Bronchial epithelial cell (primary cell): ENCODE results near the gene SKAP2. TPM values are rescaled to one million over a fixed set of nuclear protein-coding genes. Genes with fewer than 3 reads are reported as not detected.

ENCODE experiments used
- DNase-seq: peaks from one replicate; pipeline ENCODE4 v3.0.0-alpha.2; 2010; ENCODE audit warnings: low read depth
- FAIRE-seq: peaks from 2 replicates; lab custom pipeline; 2011; peaks lifted over from hg19 to GRCh38; lab: Jason Lieb, UNC
- H3K27me3 ChIP-seq: 2 replicates; pipeline ENCODE4 v1.5.1; 2011; ENCODE audit warnings: low read length; ENCODE audit not compliant: control insufficient read depth, insufficient read depth
- H3K36me3 ChIP-seq: 2 replicates; pipeline ENCODE4 v1.5.1; 2011; ENCODE audit warnings: low read length; ENCODE audit not compliant: control insufficient read depth, insufficient read depth
- H3K4me3 ChIP-seq: 2 replicates; pipeline ENCODE4 v1.5.1; 2011; ENCODE audit warnings: mild to moderate bottlenecking, low read depth, low read length, control low read depth
- CTCF ChIP-seq: IDR thresholded peaks from 2 replicates; pipeline ENCODE4 v1.5.1; 2011; ENCODE audit warnings: mild to moderate bottlenecking, moderate library complexity, low read length, control low read depth, inconsistent platforms; ENCODE audit not compliant: insufficient read depth, severe bottlenecking
- total RNA-seq: library from RNA; depleted of rRNA; stranded (reverse); fragments of >200 nt; gene quantifications from 2 replicates; pipeline ENCODE4 v1.2.1, GENCODE V29; 2014

SKAP2 gene
- total RNA-seq, 1 donor from 2014 or later, result 2.1 TPM

GRCh38 chr7:26663874-26664273, 200.5 kb downstream of the SKAP2 start:
- no peaks in the 10 kb centered on the region for H3K27me3 ChIP-seq
- FAIRE-seq (no peak), DNase-seq (no peak)
- no peak overlapping the region for H3K4me3 ChIP-seq
- no peak for TF ChIP-seq CTCF
- no peaks in the 10 kb centered on the region for H3K36me3 ChIP-seq

DNA sequence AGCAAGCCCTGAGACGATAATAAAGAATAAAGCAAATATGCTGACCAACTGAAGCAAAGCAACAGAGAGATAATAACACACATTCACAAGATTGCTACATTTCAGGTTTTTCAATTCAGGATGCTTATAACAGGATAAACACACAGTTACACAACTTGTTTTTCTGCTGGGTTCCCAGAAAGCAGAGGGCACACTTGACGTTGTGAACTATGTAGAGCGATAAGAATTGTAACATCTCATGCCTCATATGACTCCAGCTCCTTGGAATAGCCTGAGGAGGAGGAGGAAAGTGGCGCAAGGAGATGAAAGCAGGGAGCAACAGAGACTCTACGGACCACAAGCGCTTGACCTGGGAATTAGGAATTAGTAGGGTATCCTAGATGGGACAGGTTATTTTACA, 201.7 kb downstream of the SKAP2 start:
- Histone ChIP-seq H3K27me3 (no peaks in the 10 kb centered on the region), H3K36me3 (no peaks in the 10 kb centered on the region), H3K4me3 (no peak overlapping the region)
- TF ChIP-seq CTCF, result no peak
- FAIRE-seq, result no peak
- no peak for DNase-seq

DNA sequence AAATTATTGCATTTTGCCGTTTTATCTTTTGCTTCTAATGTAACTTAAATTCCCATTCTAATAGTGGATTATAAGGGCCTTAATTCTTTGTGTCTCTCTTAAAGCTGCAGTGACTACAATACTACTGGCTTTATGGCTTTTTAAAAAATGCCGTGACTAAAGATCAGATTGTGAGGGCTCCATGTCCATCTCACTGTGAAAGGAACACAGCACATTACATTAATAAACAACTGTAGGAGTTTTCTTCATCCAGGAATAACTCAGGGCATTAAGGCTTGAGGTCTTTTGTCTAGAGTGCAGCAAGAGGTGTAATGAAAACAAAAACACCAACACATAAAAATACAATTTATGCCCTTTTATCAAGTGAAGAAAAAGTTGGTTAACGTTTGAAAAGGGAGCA, 205.3 kb downstream of the SKAP2 start:
- no peak for DNase-seq
- TF ChIP-seq CTCF, result no peak
- H3K27me3 ChIP-seq, result no peaks in the 10 kb centered on the region
- no peaks in the 10 kb centered on the region for H3K36me3 ChIP-seq
- no peak overlapping the region for H3K4me3 ChIP-seq
- FAIRE-seq, result no peak

- Histone ChIP-seq H3K4me3 (no peak overlapping the region), H3K27me3 (no peaks in the 10 kb centered on the region), H3K36me3 (no peaks in the 10 kb centered on the region)
- no peak for FAIRE-seq
- DNase-seq, result no peak
- TF ChIP-seq CTCF, result no peak
Measured at GRCh38 chr7:26658389-26659084, 205.9 kb downstream of the SKAP2 start.

DNA sequence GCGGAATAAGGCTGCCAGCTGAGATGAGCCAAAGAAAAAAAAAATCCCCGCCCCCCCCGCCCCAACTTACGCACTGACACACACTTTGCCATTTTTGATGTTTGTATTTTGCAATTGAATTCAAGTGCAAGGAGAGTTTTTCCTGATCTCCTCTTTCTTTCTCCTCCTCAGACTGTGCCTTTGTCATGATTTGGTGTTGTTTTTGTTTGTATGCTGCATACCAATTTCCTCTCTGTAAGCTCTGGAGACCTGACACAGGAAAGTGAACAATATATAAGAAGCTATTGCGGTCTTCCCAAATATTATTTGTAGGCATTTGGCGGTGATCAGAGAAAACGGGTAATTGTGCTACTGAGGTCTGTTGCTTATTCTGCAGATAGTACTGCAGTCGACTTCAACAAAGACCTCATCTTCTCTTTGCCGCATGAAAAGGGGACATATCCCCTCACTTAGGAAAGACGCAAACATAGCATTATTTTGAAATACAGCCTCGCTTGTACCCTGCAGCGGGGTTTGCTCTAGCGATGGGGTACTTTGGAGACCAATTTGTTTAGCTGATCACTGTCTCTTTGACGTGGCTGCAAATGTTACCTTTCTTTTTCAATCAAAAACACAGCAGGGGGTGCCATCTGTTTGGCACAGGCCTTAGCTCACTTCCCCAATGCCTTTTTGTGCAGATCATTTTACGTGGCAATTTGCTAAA, 206.6 kb downstream of the SKAP2 start:
- FAIRE-seq (no peak), DNase-seq (no peak)
- Histone ChIP-seq H3K27me3 (no peaks in the 10 kb centered on the region), H3K4me3 (no peak overlapping the region), H3K36me3 (no peaks in the 10 kb centered on the region)
- TF ChIP-seq CTCF, result no peak
